GM12891 (cell line): ENCODE measurements around the gene PRDX4.
"Not testable (repeated sequence)": the region's sequence is repeated elsewhere in the genome, so short reads cannot be mapped to it uniquely, and the experiment has no call there.

Experiments
- POLR2A ChIP-seq: IDR thresholded peaks from 2 replicates; pipeline ENCODE4 v1.6.1; 2011; ENCODE audit warnings: low read depth, low read length, control low read depth
- POLR2AphosphoS5 ChIP-seq: IDR thresholded peaks from 2 replicates; pipeline ENCODE4 v1.6.1; 2011; ENCODE audit warnings: low read depth, low read length, control low read depth
- SPI1 ChIP-seq: IDR thresholded peaks from 2 replicates; pipeline ENCODE4 v1.6.1; 2011; ENCODE audit warnings: low read depth, low read length, control low read depth
- TAF1 ChIP-seq: IDR thresholded peaks from 2 replicates; pipeline ENCODE4 v1.6.1; 2011; ENCODE audit warnings: low read depth, low read length, control low read depth

GRCh38 chrX:23676486-23676885 is 9.2 kb downstream of the PRDX4 start:
- not testable (repeated sequence) for TF ChIP-seq POLR2A, POLR2AphosphoS5, TAF1, SPI1
